ENCODE measurements around the gene NEDD4L. TPM values are rescaled to one million over a fixed set of nuclear protein-coding genes. Genes with fewer than 3 reads are reported as not detected.

The NEDD4L gene
- total and polyA plus RNA-seq, 3 donors from 2014 or later = 14.3 to 43.1 (median 42.7) TPM

- Histone ChIP-seq H3K27ac (no peak overlapping the region), H3K36me3 (ENCODE audit: low read depth, missing control alignments) (no peaks in the 10 kb centered on the region), H3K9me3 (no peaks in the 10 kb centered on the region), H3K4me1 (no peaks in the 10 kb centered on the region), H3K27me3 (no peaks in the 10 kb centered on the region), H3K4me3 (no peak overlapping the region)
- intact Hi-C loops (cut with DNase I; ENCODE audit: low total_unique reads) = no loop called here
- TF ChIP-seq CTCF (IDR thresholded peaks at IDR 0.05) (no peak), POLR2A (IDR thresholded peaks at IDR 0.05) (no peak)
- WGBS, 2 donors = 89 to 90% methylated on average over 11 to 12 of the region's 12 CpGs
- no peak for DNase-seq
Measured at GRCh38 chr18:58174285-58174684, 130.3 kb downstream of the NEDD4L start.

- intact Hi-C loops (cut with DNase I; ENCODE audit: low total_unique reads) = no loop called here
- no peak for DNase-seq
- Histone ChIP-seq H3K4me1 (no peaks in the 10 kb centered on the region), H3K36me3 (ENCODE audit: low read depth, missing control alignments) (no peaks in the 10 kb centered on the region), H3K27me3 (no peaks in the 10 kb centered on the region), H3K9me3 (no peaks in the 10 kb centered on the region), H3K27ac (no peak overlapping the region), H3K4me3 (no peak overlapping the region)
- WGBS, 2 donors = 76 to 79% methylated on average over 8 to 10 of the region's 10 CpGs
- no peak for TF ChIP-seq POLR2A (IDR thresholded peaks at IDR 0.05)
- no peak for TF ChIP-seq CTCF (IDR thresholded peaks at IDR 0.05)
Measured at GRCh38 chr18:58175122-58175785, 131.2 kb downstream of the NEDD4L start.

GRCh38 chr18:58175786-58176176, 131.8 kb downstream of the NEDD4L start:
- no peak for DNase-seq
- H3K9me3 ChIP-seq = no peaks in the 10 kb centered on the region
- 84 to 88% methylated on average over 5 of the region's 5 CpGs for WGBS, 2 donors
- TF ChIP-seq POLR2A (IDR thresholded peaks at IDR 0.05) (no peak), CTCF (IDR thresholded peaks at IDR 0.05) (no peak)
- H3K4me1 ChIP-seq = no peaks in the 10 kb centered on the region
- H3K36me3 ChIP-seq (ENCODE audit: low read depth, missing control alignments) = no peaks in the 10 kb centered on the region
- H3K4me3 ChIP-seq = no peak overlapping the region
- intact Hi-C loops (cut with DNase I; ENCODE audit: low total_unique reads) = no loop called here
- H3K27me3 ChIP-seq = no peaks in the 10 kb centered on the region
- no peak overlapping the region for H3K27ac ChIP-seq

- TF ChIP-seq POLR2A (IDR thresholded peaks at IDR 0.05) (no peak), CTCF (IDR thresholded peaks at IDR 0.05) (no peak)
- WGBS, 2 donors = 62 to 63% methylated on average over 12 of the region's 12 CpGs
- H3K9me3 ChIP-seq = no peaks in the 10 kb centered on the region
- no peak overlapping the region for H3K4me3 ChIP-seq
- no peaks in the 10 kb centered on the region for H3K36me3 ChIP-seq (ENCODE audit: low read depth, missing control alignments)
- intact Hi-C loops (cut with DNase I; ENCODE audit: low total_unique reads) = no loop called here
- H3K27me3 ChIP-seq = no peaks in the 10 kb centered on the region
- H3K27ac ChIP-seq = no peak overlapping the region
- H3K4me1 ChIP-seq = no peaks in the 10 kb centered on the region
- no peak for DNase-seq
Measured at GRCh38 chr18:58177004-58177717, 133.1 kb downstream of the NEDD4L start.

Measured in testis (tissue), 3 donors.